ENCODE results near the gene AGFG1.
"Not testable (repeated sequence)": the region's sequence is repeated elsewhere in the genome, so short reads cannot be mapped to it uniquely, and the experiment has no call there.

The AGFG1 gene

GRCh38 chr2:227500301-227500630, 28.3 kb downstream of the AGFG1 start:
- no peak for DNase-seq

- no peak for DNase-seq
Observed at GRCh38 chr2:227503433-227504406, 31.8 kb downstream of the AGFG1 start.

GRCh38 chr2:227504700-227505099, 32.7 kb downstream of the AGFG1 start:
- DNase-seq: no peak

- no peak for DNase-seq
Observed at GRCh38 chr2:227506456-227506855, 34.5 kb downstream of the AGFG1 start.

- DNase-seq: no peak
Observed at GRCh38 chr2:227507963-227508362, 36.0 kb downstream of the AGFG1 start.

GRCh38 chr2:227509076-227509475, 37.1 kb downstream of the AGFG1 start:
- DNase-seq: no peak

- no peak for DNase-seq
Observed at GRCh38 chr2:227509824-227510619, 38.1 kb downstream of the AGFG1 start.

- no peak for DNase-seq
Observed at GRCh38 chr2:227510620-227510958, 38.6 kb downstream of the AGFG1 start.

GRCh38 chr2:227511239-227511930, 39.4 kb downstream of the AGFG1 start:
- DNase-seq: no peak

GRCh38 chr2:227511955-227512354, 40.0 kb downstream of the AGFG1 start:
- no peak for DNase-seq

- no peak for DNase-seq
Observed at GRCh38 chr2:227513113-227513512, 41.2 kb downstream of the AGFG1 start.

GRCh38 chr2:227515742-227516141, 43.8 kb downstream of the AGFG1 start:
- no peak for DNase-seq

- DNase-seq: no peak
Observed at GRCh38 chr2:227517724-227518123, 45.8 kb downstream of the AGFG1 start.

- DNase-seq: not testable (repeated sequence)
Observed at GRCh38 chr2:227518278-227518865, 46.4 kb downstream of the AGFG1 start.

GRCh38 chr2:227521178-227521577, 49.2 kb downstream of the AGFG1 start:
- not testable (repeated sequence) for DNase-seq

GRCh38 chr2:227524665-227525064, 52.7 kb downstream of the AGFG1 start:
- DNase-seq: no peak

- DNase-seq: no peak
Observed at GRCh38 chr2:227527351-227527750, 55.4 kb downstream of the AGFG1 start.

- no peak for DNase-seq
Observed at GRCh38 chr2:227528803-227529202, 56.8 kb downstream of the AGFG1 start.

GRCh38 chr2:227529871-227530270, 57.9 kb downstream of the AGFG1 start:
- DNase-seq: no peak

- DNase-seq: no peak
Observed at GRCh38 chr2:227534714-227535113, 62.8 kb downstream of the AGFG1 start.

GRCh38 chr2:227536445-227536844, 64.5 kb downstream of the AGFG1 start:
- no peak for DNase-seq

- DNase-seq: no peak
Observed at GRCh38 chr2:227539465-227539956, 67.6 kb downstream of the AGFG1 start.

GRCh38 chr2:227540352-227540751, 68.4 kb downstream of the AGFG1 start:
- DNase-seq: not testable (repeated sequence)

All from GDM1 (cell line).